A375 (cell line): ENCODE measurements around the gene NDUFA7. TPM values are rescaled to one million over a fixed set of nuclear protein-coding genes. Genes with fewer than 3 reads are reported as not detected.

Source experiments
- total RNA-seq: library from RNA; depleted of rRNA; stranded (reverse); fragments of >200 nt; shearing (Covaris generic); gene quantifications from 2 replicates; pipeline ENCODE4 v1.2.3, GENCODE V29; 2014; rRNA removed

The NDUFA7 gene
- total RNA-seq: 52.5 and 60.5 TPM in 2 replicates

GRCh38 chr19:8321067-8321985, at the start of gene NDUFA7, which contains the start of gene RPS28:
NDUFA7 (minus strand) TSS chr19:8321375; CDS start chr19:8321358, 17 bp downstream.
RPS28 (plus strand) TSS chr19:8321496; CDS start chr19:8321531, 35 bp downstream.

GRCh38 chr19:8363803-8364771, 42.9 kb upstream of the NDUFA7 start, which contains the start of gene ANGPTL4:
ANGPTL4 (plus strand) TSS chr19:8364155; CDS start chr19:8364322, 167 bp downstream.

GRCh38 chr19:8342684-8343482, 21.7 kb upstream of the NDUFA7 start, which contains the start of gene KANK3:
KANK3 (minus strand) TSS chr19:8343262; CDS start chr19:8337828, 5,434 bp downstream.

GRCh38 chr19:8307965-8308866, 13.0 kb downstream of the NDUFA7 start, which contains the start of gene CD320:
CD320 (minus strand) TSS chr19:8308358; CDS start chr19:8308290, 68 bp downstream.

Other genes with a start within 250 kb of the NDUFA7 start
- not detected in 2 replicates for gene FBN3, start 171.8 kb downstream of the NDUFA7 start, total RNA-seq
- 6.1 and 9.8 TPM in 2 replicates for gene CERS4, start 112.0 kb downstream of the NDUFA7 start, total RNA-seq
- gene CD320, start 13.0 kb downstream of the NDUFA7 start, total RNA-seq: 67.5 and 83.8 TPM in 2 replicates
- gene RPS28, start 121 bp upstream of the NDUFA7 start, total RNA-seq: 1,378 and 1,537 TPM in 2 replicates
- 0.27 and 0.34 TPM in 2 replicates for gene KANK3, start 21.9 kb upstream of the NDUFA7 start, total RNA-seq
- gene ANGPTL4, start 42.8 kb upstream of the NDUFA7 start, total RNA-seq: 2.8 and 3.9 TPM in 2 replicates
- gene RAB11B, start 69.0 kb upstream of the NDUFA7 start, total RNA-seq: 25.3 and 28.4 TPM in 2 replicates
- gene MARCHF2, start 91.9 kb upstream of the NDUFA7 start, total RNA-seq: 20.3 and 22.7 TPM in 2 replicates
- gene HNRNPM, start 123.6 kb upstream of the NDUFA7 start, total RNA-seq: 145 and 173 TPM in 2 replicates
- gene PRAM1, start 181.3 kb upstream of the NDUFA7 start, total RNA-seq: not detected in 2 replicates
- 18.4 and 18.5 TPM in 2 replicates for gene ZNF414, start 192.8 kb upstream of the NDUFA7 start, total RNA-seq